Posterior vena cava (tissue), 2 donors: ENCODE data around the gene OR2H2. TPM values are rescaled to one million over a fixed set of nuclear protein-coding genes. Genes with fewer than 3 reads are reported as not detected.

Experiments used
- DNase-seq: peaks from one replicate; pipeline ENCODE4 v3.0.0-alpha.2; 2020; ENCODE audit warnings: low spot score
- intact Hi-C, 2 donors: fragments of 100-400 bp; cut with DNase I; formaldehyde crosslinking; loops; one replicate each; pipeline versions ENCODE4 v1.14.1 to v1.14.2; 2022 to 2023
- long read RNA-seq, 2 donors: library from polyadenylated mRNA; unstranded; transcript quantifications; one replicate each; pipeline ENCODE4 v2.0.0, GENCODE V29; 2020 to 2021
- total RNA-seq, 2 donors: library from RNA; stranded (reverse); fragmentation: NEBNext Ultra II Directional; extraction: Animal tissue kit (Norgen Biotek cat#: 25700); gene quantifications; one replicate each; pipeline ENCODE4 v1.2.1, GENCODE V29; 2021
- donor health status: DM: yes; HTN: yes; CAD: no.
- donor health status: DM: yes; HTN: yes; CAD: no.

Gene OR2H2
- total RNA-seq: not detected
- long read RNA-seq, donor 1: 0 reads
- long read RNA-seq, donor 2: 0 reads

DNA sequence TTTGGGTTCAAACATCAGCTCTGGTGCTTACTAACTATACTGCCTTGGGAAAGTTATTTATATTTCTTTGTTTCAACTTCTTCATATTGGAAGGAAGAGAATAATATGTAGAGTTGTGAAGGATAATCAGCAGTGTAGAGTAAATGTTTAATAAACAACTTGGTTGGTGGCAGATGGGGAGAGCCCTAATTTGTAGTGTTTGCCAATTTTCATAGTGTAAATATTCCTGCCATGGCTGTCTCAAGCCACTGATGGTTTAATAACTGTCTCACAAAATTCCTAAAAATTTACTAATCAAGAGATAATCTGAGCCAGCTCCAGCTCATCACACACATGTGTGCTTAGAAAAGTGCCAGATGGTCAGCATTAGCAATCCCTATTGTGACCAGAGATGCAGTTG, at the start of gene OR2H2:
Gene OR2H2 (plus strand): TSS at position 301 of the 400 bp plus-strand sequence. CDS start 2,824 bp downstream, outside the sequence.
- intact Hi-C loops: no loop called here
- no peak for DNase-seq

- intact Hi-C loops: no loop called here
- no peak for DNase-seq
Observed at GRCh38 chr6:29537714-29538403, 47.1 kb upstream of the OR2H2 start.

GRCh38 chr6:29547573-29547972, 37.3 kb upstream of the OR2H2 start:
- intact Hi-C loops: no loop called here

GRCh38 chr6:29552512-29553051, 32.3 kb upstream of the OR2H2 start:
- no peak for DNase-seq
- intact Hi-C loops: no loop called here

More at GRCh38 chr6:29547573-29547972, 37.3 kb upstream of the OR2H2 start:
- DNase-seq: no peak

DNA sequence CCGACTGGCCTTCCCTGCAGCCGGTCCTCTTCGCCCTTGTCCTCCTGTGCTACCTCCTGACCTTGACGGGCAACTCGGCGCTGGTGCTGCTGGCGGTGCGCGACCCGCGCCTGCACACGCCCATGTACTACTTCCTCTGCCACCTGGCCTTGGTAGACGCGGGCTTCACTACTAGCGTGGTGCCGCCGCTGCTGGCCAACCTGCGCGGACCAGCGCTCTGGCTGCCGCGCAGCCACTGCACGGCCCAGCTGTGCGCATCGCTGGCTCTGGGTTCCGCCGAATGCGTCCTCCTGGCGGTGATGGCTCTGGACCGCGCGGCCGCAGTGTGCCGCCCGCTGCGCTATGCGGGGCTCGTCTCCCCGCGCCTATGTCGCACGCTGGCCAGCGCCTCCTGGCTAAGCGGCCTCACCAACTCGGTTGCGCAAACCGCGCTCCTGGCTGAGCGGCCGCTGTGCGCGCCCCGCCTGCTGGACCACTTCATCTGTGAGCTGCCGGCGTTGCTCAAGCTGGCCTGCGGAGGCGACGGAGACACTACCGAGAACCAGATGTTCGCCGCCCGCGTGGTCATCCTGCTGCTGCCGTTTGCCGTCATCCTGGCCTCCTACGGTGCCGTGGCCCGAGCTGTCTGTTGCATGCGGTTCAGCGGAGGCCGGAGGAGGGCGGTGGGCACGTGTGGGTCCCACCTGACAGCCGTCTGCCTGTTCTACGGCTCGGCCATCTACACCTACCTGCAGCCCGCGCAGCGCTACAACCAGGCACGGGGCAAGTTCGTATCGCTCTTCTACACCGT, 31.5 kb upstream of the OR2H2 start:
- peak; percentile 94 for DNase-seq
- intact Hi-C loops: no loop called here

- intact Hi-C loops: no loop called here
Observed at GRCh38 chr6:29554764-29555163, 30.2 kb upstream of the OR2H2 start.

GRCh38 chr6:29557320-29557719, 27.6 kb upstream of the OR2H2 start:
- intact Hi-C loops: no loop called here
- DNase-seq: no peak

More at GRCh38 chr6:29554764-29555163, 30.2 kb upstream of the OR2H2 start:
- no peak for DNase-seq

DNA sequence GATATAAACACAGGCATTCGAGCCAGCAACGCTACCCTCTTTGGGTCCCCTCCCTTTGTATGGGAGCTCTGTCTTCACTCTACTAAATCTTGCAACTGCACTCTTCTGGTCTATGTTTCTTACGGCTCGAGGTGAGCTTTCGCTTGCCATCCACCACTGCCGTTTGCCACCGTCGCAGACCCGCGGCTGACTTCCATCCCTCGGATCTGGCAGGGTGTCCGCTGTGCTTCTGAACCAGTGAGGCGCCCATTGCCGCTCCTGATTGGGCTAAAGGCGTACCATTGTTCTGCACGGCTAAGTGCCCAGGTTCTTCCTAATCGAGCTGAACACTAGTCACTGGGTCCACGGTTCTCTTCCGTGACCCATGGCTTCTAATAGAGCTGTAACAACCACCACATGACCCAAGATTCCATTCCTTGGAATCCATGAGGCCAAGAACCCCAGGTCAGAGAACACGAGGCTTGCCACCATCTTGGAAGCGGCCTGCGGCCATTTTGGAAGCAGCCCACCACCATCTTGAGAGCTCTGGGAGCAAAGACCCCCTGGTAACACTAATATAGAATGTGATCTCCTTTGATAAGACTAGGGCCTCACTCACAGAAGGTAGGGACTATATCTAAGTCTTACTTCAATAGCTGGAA, 26.4 kb upstream of the OR2H2 start:
- DNase-seq: no peak
- intact Hi-C loops: no loop called here

- intact Hi-C loops: no loop called here
- DNase-seq: no peak
Observed at GRCh38 chr6:29559524-29560287, 25.2 kb upstream of the OR2H2 start, which contains the start of gene UBD. Gene UBD, minus strand, starts transcription at chr6:29559732. Its CDS starts 31 bp downstream, at chr6:29559701.

DNA sequence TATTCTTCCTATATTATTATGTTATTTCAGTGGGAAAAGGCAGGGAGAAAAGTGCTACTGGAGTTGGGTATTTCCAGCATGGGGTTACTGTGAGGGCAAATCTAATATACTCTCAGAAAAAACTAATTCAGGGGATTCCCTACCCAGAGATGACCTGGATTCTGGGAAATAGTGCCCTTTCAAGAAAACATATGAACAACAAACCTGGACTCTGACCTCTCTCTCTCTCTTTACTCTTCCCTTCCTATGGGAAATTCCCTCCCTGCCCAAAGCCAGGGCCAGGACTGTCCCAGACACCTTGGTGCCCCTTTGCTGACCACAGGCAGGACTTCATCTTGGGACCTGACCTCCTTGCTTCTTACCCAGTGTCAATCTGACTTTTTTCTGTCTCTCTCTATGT, 23.8 kb upstream of the OR2H2 start:
- no peak for DNase-seq
- intact Hi-C loops: no loop called here

GRCh38 chr6:29561606-29562181, 23.2 kb upstream of the OR2H2 start:
- intact Hi-C loops: no loop called here
- no peak for DNase-seq

DNA sequence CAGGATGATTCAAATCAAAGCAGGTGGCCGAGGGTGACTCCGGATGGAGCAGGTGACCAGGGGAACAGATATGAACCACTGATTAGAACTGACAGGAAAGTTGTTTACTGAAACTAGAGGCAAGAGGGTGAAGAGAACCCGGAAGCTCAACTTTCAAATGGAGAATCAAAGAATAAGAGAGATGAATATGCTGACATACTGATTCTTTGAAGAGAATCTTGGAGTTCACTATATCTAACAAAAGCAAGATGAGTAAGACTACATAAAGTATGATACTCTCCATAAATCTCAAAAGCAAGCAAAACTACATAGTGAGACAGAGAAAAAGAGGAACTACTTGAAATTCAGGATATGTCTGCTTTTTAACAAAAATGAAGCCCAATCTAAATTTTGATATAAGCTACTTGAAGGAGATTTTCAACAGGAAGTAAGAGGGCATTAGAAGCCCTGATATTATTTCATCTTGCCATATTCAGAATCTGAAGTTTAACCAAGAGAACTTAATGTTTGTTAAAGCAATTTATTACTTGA, 21.4 kb upstream of the OR2H2 start:
- DNase-seq: no peak
- intact Hi-C loops: no loop called here

- DNase-seq: no peak
- intact Hi-C loops: no loop called here
Observed at GRCh38 chr6:29564875-29565274, 20.0 kb upstream of the OR2H2 start.

GRCh38 chr6:29566856-29567255, 18.1 kb upstream of the OR2H2 start:
- no peak for DNase-seq
- intact Hi-C loops: no loop called here

- intact Hi-C loops: no loop called here
Observed at GRCh38 chr6:29567541-29567940, 17.4 kb upstream of the OR2H2 start.

GRCh38 chr6:29567991-29568390, 16.9 kb upstream of the OR2H2 start:
- DNase-seq: no peak
- intact Hi-C loops: no loop called here

More at GRCh38 chr6:29567541-29567940, 17.4 kb upstream of the OR2H2 start:
- no peak for DNase-seq

DNA sequence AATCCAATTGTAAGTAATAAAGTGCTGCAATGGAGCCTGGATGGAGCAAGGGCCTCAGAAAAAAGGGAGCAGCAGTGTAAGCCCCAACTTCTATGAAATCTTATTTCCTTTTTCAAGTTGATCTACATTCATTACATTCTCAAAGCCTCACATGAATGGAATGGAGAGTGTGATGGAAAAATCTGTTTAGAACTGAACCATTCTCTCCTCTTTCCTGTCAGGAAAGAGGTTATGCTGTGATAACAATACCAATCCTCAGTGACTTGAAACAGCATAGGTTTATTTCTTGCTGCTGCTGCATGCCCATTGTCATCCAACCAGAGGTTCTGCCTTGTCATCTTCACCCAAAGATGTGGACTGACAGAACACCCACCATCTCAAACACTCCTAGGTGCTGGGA, 8.9 kb upstream of the OR2H2 start:
- intact Hi-C loops: no loop called here
- DNase-seq: no peak

GRCh38 chr6:29577544-29577943, 7.4 kb upstream of the OR2H2 start:
- intact Hi-C loops: no loop called here
- no peak for DNase-seq
